Muscle layer of duodenum (tissue), 2 donors: Measurements from ENCODE around the gene OSER1.

Experiments
- H3K27ac ChIP-seq: one replicate; pipeline ENCODE4 v1.7.0; 2013; ENCODE audit warnings: mild to moderate bottlenecking, low read length
- H3K27me3 ChIP-seq: one replicate; pipeline ENCODE4 v1.7.0; 2013; ENCODE audit warnings: low read depth, mild to moderate bottlenecking, control low read depth, low read length
- H3K36me3 ChIP-seq, 2 donors: one replicate each; pipeline ENCODE4 v1.7.0; 2013; ENCODE audit warnings: low read length in 2 of 2, control low read depth in 1 of 2, mild to moderate bottlenecking in 1 of 2; ENCODE audit not compliant: insufficient read depth in 2 of 2, control insufficient read depth in 1 of 2
- H3K4me1 ChIP-seq, 2 donors: one replicate each; pipeline ENCODE4 v1.7.0; 2013; ENCODE audit warnings: low read length in 2 of 2, mild to moderate bottlenecking in 2 of 2, control low read depth in 1 of 2, moderate library complexity in 1 of 2; ENCODE audit not compliant: insufficient read depth in 2 of 2, control insufficient read depth in 1 of 2
- H3K4me3 ChIP-seq, 2 donors: one replicate each; pipeline ENCODE4 v1.7.0; 2013; ENCODE audit warnings: low read length in 2 of 2, low read depth in 1 of 2, mild to moderate bottlenecking in 1 of 2
- H3K9me3 ChIP-seq, 2 donors: one replicate each; pipeline ENCODE4 v1.7.0; 2013; ENCODE audit warnings: low read length in 2 of 2, control low read depth in 1 of 2, mild to moderate bottlenecking in 1 of 2; ENCODE audit not compliant: control insufficient read depth in 1 of 2
- donor health status: healthy.

The OSER1 gene

GRCh38 chr20:44151621-44152416, 58.8 kb downstream of the OSER1 start:
- Histone ChIP-seq H3K27ac (peak overlapping the region; percentile 77), H3K9me3 (no peaks in the 10 kb centered on the region), H3K27me3 (no peaks in the 10 kb centered on the region), H3K4me1 (peaks cover 0 to 17% of the 10 kb centered on the region in 2 donors), H3K4me3 (no peak overlapping the region), H3K36me3 (no peaks in the 10 kb centered on the region)

- Histone ChIP-seq H3K9me3 (no peaks in the 10 kb centered on the region), H3K4me1 (peaks cover 0 to 26% of the 10 kb centered on the region in 2 donors), H3K27ac (no peak overlapping the region)
These were observed 64.3 kb downstream of the OSER1 start for GRCh38 chr20:44146272-44146671.

More at GRCh38 chr20:44146272-44146671, 64.3 kb downstream of the OSER1 start:
- H3K27me3 ChIP-seq: no peaks in the 10 kb centered on the region
- H3K4me3 ChIP-seq: no peak overlapping the region
- H3K36me3 ChIP-seq: no peaks in the 10 kb centered on the region
